ES-I3 (cell line): ENCODE data around the gene STARD3.
A peak's percentile ranks its signal among the peaks of the same experiment; 100 is the strongest.

ENCODE experiments used
- H3K36me3 ChIP-seq: 2 replicates; pipeline ENCODE4 v1.6.1; 2013; ENCODE audit warnings: mild to moderate bottlenecking, low read length, control low read depth, moderate library complexity; ENCODE audit not compliant: insufficient read depth
- H3K4me1 ChIP-seq: 2 replicates; pipeline ENCODE4 v1.6.1; 2013; ENCODE audit warnings: mild to moderate bottlenecking, control low read depth, low read length; ENCODE audit not compliant: insufficient read depth
- H3K9ac ChIP-seq: 2 replicates; pipeline ENCODE4 v1.6.1; 2013; ENCODE audit warnings: low read depth, mild to moderate bottlenecking, low read length, moderate library complexity
- H3K9me3 ChIP-seq: 2 replicates; pipeline ENCODE4 v1.6.1; 2013; ENCODE audit warnings: mild to moderate bottlenecking, low read length, moderate library complexity; ENCODE audit not compliant: control insufficient read depth, insufficient read depth

STARD3 gene

DNA sequence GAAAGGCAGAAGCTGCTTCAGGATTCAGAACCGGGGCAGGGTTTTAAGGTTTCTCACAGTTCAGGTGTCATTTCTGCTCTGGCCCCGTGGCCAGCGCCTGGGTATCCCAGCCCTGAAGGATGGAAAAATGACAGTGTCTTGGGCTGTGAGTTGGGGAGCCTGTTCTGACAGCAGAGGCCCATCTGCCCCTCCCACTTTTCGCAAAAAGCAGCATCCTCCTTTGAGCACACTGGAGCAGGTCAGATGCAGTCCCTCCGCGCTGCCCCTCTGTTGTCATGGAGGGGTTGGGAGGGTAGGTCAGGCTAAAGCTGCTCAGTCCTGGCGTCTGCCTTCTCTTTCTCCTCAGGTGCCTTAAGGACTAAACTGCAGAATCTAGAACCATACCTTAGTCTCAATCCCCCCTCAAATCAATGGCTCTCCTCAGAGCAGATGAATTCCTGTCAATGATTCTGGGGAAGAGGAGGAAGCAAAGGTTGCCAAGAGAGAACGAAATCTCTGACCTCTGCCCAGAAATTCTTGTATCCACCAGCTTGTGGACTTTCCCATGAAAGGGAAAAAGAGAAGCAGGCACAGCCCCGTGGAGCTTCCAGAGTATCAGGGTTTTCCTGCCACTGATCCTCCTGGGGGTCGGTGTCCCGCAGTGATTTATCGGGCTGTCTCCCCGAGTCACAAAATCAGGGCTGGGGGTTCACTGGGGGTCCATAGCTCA is 36.5 kb upstream of the STARD3 start:
- Histone ChIP-seq H3K9ac (no peak overlapping the region), H3K36me3 (no peaks in the 10 kb centered on the region), H3K4me1 (peaks cover 21% of the 10 kb centered on the region; the same call in 1 of the 2 replicates), H3K9me3 (no peaks in the 10 kb centered on the region)

DNA sequence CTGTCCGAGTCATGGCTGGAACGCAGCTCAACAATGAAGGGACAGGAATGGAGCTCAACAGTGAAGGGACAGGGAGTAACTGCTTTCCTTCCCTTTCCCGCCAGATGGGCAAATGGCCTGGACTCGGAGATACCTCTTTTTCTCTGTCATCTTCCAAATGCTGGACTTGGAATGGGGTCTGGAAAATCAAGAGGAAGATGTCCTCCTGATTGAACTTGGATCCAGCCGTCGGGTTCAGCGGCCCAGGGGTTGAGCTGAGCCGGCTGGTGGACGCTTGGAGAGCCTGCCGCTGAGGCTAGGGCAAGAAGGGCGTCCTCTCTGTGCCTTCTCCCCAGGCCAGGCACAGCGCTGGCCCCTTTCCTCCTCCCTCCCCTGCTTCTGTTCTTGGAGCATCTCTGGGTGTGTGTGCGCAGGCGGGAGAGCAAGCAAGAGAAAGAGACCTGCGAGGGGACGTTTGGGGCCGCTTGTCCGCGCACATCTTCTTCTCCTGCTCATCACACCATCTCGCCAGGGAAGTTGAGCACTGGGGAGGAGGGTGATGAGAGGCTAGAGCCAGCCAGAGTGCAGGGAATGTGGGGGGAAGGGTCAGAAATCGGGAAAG is 35.8 kb upstream of the STARD3 start:
- Histone ChIP-seq H3K4me1 (peaks cover 21% of the 10 kb centered on the region; the same call in 1 of the 2 replicates), H3K9me3 (no peaks in the 10 kb centered on the region), H3K9ac (no peak overlapping the region), H3K36me3 (no peaks in the 10 kb centered on the region)

DNA sequence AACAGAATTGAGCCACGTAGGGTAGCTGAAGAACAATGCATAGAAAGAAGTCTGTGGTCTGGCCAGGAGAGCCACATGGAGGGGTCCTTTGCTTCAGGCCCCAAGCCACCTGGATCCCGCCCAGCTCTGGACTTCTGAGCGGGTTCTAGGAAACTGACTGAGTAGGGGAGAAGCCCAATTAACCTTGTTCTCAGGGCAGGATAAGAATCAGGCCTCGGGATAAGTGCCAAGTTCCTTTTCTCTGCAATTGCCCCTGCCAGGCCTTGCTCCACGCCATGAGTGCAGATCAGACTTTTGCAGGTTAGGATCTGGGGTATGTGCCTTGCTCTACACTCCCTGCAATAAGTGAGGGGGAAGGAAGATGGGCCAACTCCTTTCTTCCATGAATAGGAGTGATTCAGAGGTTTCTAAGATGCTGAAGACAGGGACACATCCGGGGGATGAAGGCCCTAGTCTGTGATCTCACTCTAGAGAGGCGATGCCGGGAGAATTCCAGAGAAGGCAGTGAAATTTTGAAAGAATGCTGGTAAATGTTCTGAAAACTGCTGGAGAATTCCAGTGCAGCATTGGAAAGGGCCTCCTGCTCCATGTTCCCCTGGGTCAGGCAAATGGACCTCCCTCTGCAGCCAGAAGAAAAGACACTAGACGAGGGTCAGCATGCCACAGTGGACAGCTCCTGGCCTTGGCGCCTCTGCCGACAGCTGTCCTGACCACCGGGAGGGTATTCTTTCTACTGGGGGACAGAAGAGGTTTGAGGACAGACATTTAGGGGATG is 35.0 kb upstream of the STARD3 start:
- Histone ChIP-seq H3K9me3 (no peaks in the 10 kb centered on the region), H3K4me1 (peaks cover 21% of the 10 kb centered on the region; the same call in 1 of the 2 replicates), H3K36me3 (no peaks in the 10 kb centered on the region), H3K9ac (no peak overlapping the region)

- no peaks in the 10 kb centered on the region for H3K36me3 ChIP-seq
- no peaks in the 10 kb centered on the region for H3K9me3 ChIP-seq
- H3K4me1 ChIP-seq, result peaks cover 21% of the 10 kb centered on the region; the same call in 1 of the 2 replicates
- no peak overlapping the region for H3K9ac ChIP-seq
Observed at GRCh38 chr17:39602533-39603303, 34.2 kb upstream of the STARD3 start.

DNA sequence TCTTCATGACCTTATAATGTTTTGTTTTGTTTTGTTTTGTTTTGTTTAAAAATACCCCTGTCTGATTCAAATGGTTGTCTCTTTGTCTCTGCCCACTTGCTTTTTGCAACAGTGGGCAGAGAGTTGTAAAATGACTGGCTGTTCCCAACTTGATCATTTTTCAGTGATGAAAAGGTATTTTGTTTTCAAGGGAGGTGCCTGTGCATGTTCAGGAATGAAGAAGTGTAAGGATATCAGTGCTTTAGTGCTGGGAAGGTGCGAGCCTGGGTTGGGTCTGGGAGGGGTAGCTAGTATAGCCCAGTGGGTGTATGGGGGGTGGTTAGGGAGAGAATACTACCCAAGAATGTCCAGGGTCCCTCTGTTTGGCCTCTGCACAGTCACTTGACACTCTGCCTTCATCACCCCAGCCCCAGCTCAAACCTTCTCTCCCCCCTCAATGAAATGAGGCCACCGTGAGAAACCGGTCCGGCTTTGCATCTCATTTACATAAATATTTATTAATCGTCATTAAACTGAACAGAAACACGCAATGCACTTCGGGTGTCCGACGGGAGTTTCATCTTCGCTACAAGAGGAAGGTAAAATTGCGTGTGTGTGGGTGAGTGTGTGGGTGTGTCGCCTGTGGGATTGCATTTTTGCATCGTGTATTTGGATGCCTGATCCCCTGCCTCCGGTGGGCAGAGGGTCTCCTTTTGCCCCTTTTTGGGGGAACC is 33.5 kb upstream of the STARD3 start:
- Histone ChIP-seq H3K9ac (no peak overlapping the region), H3K36me3 (no peaks in the 10 kb centered on the region), H3K4me1 (peaks cover 21% of the 10 kb centered on the region; the same call in 1 of the 2 replicates), H3K9me3 (no peaks in the 10 kb centered on the region)

- Histone ChIP-seq H3K4me1 (peaks cover 21% of the 10 kb centered on the region; the same call in 1 of the 2 replicates), H3K36me3 (no peaks in the 10 kb centered on the region), H3K9ac (peak overlapping the region; percentile 35; the same call in 1 of the 2 replicates)
Observed at GRCh38 chr17:39604911-39605491, 31.9 kb upstream of the STARD3 start.

DNA sequence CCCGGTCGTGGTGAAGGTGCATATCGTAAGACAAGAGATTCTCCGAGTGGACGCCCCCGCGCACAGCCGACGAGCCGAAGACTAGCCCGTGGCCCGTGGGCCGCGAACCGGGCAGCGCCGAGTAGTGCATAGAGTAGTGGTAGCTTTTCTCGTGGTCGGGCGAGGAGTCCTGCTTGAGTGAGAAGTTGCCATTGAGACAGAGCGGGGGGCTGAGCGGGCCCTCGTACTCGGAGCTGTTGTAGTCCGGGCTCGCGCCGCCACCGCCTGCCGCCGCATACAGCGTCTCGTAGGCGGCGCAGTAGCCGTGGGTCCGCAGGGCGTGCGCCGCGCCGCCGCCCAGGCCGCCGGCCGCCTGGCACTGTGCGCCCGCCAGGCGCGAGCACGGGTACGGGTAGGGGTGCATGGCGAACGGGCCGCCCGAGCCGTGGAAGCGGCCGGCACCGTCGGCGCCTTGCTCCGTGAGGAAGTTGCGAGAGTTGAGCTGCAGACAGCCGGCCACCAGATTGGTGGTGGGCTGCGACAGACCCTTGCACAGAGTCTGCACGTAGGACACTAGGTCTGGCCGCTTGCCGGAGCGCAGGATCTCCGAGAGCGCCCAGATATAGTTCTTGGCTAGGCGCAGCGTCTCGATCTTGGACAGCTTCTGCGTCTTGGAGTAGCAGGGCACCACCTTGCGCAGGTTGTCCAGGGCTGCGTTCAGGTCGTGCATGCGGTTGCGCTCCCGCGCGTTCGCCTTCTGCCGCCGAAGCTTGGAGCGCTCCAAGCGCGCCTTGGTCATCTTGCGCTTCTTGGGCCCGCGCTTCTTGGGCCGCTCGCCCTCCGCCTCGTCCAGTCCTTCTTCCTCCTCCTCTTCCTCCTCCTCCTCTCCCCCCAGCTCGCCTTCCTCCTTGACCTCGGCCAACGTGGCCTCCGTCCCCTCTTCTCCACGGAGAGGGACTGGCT is 31.2 kb upstream of the STARD3 start:
- H3K9me3 ChIP-seq, result no peaks in the 10 kb centered on the region
- H3K9ac ChIP-seq, result peak overlapping the region; percentile 35; the same call in 1 of the 2 replicates
- peaks cover 18% of the 10 kb centered on the region; the same call in 1 of the 2 replicates for H3K4me1 ChIP-seq
- no peaks in the 10 kb centered on the region for H3K36me3 ChIP-seq

More at GRCh38 chr17:39604911-39605491, 31.9 kb upstream of the STARD3 start:
- no peaks in the 10 kb centered on the region for H3K9me3 ChIP-seq

DNA sequence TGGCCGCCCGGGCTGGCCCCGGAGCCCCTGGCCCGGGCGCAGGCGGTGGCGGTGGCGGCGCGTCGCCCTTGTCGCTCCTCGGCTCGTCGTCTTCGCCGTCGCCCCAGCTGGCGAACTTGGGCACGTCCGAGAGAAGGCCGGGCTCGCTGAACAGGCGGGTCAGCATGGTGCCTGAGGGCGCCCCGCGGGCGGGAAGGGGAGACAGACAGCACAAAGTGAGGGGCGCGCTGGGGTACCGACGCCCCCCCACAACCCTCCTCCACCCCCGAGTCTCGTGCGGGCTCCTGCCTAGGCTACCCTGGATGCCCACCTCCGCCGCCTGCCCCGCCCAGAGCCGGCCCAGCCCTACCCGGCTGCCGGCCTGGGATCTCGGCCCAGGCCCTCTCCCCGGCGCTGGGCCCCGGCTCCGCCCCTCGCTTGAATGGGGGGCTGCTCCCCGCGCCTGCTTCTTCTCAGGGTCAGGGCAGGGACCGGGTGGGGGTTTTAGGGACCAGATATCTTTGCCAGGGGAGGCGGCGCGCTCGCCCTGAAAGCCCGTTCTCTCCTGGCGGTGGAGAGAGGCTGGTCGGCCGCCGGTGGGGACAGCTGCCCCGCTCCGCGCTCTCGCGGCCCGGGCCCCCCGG is 30.4 kb upstream of the STARD3 start:
- Histone ChIP-seq H3K4me1 (peaks cover 16% of the 10 kb centered on the region; the same call in 1 of the 2 replicates), H3K9ac (peak overlapping the region; percentile 35; the same call in 1 of the 2 replicates), H3K9me3 (no peaks in the 10 kb centered on the region), H3K36me3 (no peaks in the 10 kb centered on the region)

- H3K4me1 ChIP-seq, result peaks cover 9% of the 10 kb centered on the region; the same call in 1 of the 2 replicates
- H3K9ac ChIP-seq, result no peak overlapping the region; the same call in 1 of the 2 replicates
- no peaks in the 10 kb centered on the region for H3K9me3 ChIP-seq
- H3K36me3 ChIP-seq, result no peaks in the 10 kb centered on the region
Observed at GRCh38 chr17:39607057-39607850, 29.7 kb upstream of the STARD3 start.

GRCh38 chr17:39607851-39608130 is 29.2 kb upstream of the STARD3 start, which contains the start of gene NEUROD2:
Gene NEUROD2 (minus strand): TSS chr17:39607920. CDS start chr17:39606599, 1,321 bp downstream.
- no peaks in the 10 kb centered on the region for H3K9me3 ChIP-seq
- no peaks in the 10 kb centered on the region for H3K36me3 ChIP-seq
- peaks cover 8% of the 10 kb centered on the region; the same call in 1 of the 2 replicates for H3K4me1 ChIP-seq
- no peak within 1 kb of the TSS; the same call in 1 of the 2 replicates for H3K9ac ChIP-seq

- Histone ChIP-seq H3K36me3 (no peaks in the 10 kb centered on the region), H3K9me3 (no peaks in the 10 kb centered on the region), H3K9ac (no peak overlapping the region), H3K4me1 (peaks cover 5% of the 10 kb centered on the region; the same call in 1 of the 2 replicates)
Observed at GRCh38 chr17:39608142-39608981, 28.6 kb upstream of the STARD3 start.
